T-helper 17 cell (primary cell): ENCODE measurements around the gene PEX26. TPM values are rescaled to one million over a fixed set of nuclear protein-coding genes. Genes with fewer than 3 reads are reported as not detected.
"Not testable (repeated sequence)": the region's sequence is repeated elsewhere in the genome, so short reads cannot be mapped to it uniquely, and the experiment has no call there.

ENCODE experiments used
- ATAC-seq: fragments of 150-1000 bp; cut with Tn5 transposase; 2 replicates; pipeline ENCODE4 v1.10.0; 2021; ENCODE audit warnings: mild to moderate bottlenecking, moderate library complexity
- DNase-seq, 3 donors: peaks; one replicate each; pipeline versions ENCODE4 v3.0.0 to v3.0.0-alpha.2; 2020 to 2021
- H3K9me3 ChIP-seq: one replicate; pipeline ENCODE4 v1.7.0; 2013; ENCODE audit warnings: low read length, mild to moderate bottlenecking; ENCODE audit not compliant: control insufficient read depth, poor library complexity, severe bottlenecking
- H3K27ac Mint-ChIP-seq: one replicate; pipeline ENCODE4 v1.8.0; 2022; ENCODE audit warnings: mild to moderate bottlenecking, moderate library complexity, mixed read lengths
- H3K27me3 Mint-ChIP-seq: one replicate; pipeline ENCODE4 v1.8.0; 2022; ENCODE audit warnings: mixed read lengths
- H3K36me3 Mint-ChIP-seq: one replicate; pipeline ENCODE4 v1.8.0; 2022; ENCODE audit warnings: low read depth, mixed read lengths
- H3K4me1 Mint-ChIP-seq: one replicate; pipeline ENCODE4 v1.8.0; 2022; ENCODE audit warnings: mild to moderate bottlenecking, mixed read lengths
- H3K4me3 Mint-ChIP-seq: one replicate; pipeline ENCODE4 v1.8.0; 2022; ENCODE audit warnings: mild to moderate bottlenecking, moderate library complexity, mixed read lengths
- total RNA-seq, 4 donors: library from RNA in 2 of 4; stranded (reverse) in 2 of 4; gene quantifications; one replicate each; pipeline ENCODE4 v1.2.3 and lab custom pipeline; 2022 to 2026

The PEX26 gene
- total RNA-seq, 2 donors from 2014 or later, result 28.4 to 37.3 TPM

DNA sequence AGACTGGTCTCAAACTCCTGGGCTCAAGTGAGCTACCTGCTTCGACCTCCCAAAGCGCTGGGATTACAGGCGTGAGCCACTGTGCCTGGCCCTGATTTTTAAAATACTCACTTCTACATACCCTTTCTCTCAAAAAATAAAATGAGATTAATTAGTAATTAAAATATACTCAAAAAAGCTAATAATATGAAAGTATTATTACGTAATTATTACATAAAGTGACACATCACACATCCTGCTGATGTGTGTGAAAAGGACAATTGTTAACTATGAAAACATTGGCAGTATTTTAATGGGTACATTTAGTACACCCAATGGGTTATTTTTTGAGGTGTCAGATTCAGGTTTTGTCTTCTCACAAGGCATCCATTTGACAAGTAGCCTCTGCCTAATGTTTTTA, 32.0 kb upstream of the PEX26 start:
- no peak for ATAC-seq
- H3K4me3 Mint-ChIP-seq, result no peak overlapping the region
- H3K27ac Mint-ChIP-seq, result no peak overlapping the region
- no peak for DNase-seq
- H3K27me3 Mint-ChIP-seq, result peaks cover 5% of the 10 kb centered on the region
- H3K4me1 Mint-ChIP-seq, result no peaks in the 10 kb centered on the region
- no peaks in the 10 kb centered on the region for H3K36me3 Mint-ChIP-seq
- no peaks in the 10 kb centered on the region for H3K9me3 ChIP-seq

DNA sequence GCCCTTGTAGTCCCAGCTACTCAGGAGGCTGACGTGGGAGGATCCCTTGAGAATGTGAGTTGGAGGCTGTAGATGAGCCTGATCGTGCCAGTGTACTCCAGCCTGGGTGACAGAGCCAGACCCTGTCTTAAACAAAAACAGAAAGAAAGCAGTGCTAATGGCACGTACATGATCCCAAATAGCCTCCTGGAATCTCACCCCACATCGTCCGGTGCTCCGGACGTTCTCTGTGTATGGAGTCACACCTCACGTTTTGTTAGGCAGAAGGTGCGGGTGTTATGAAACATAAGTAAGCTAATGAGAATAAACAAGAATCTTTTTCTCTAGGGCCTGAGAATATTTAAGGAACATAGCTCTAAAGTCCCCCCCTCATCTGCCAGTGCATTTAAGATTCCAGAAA, 29.7 kb upstream of the PEX26 start:
- H3K4me1 Mint-ChIP-seq, result no peaks in the 10 kb centered on the region
- H3K9me3 ChIP-seq, result no peaks in the 10 kb centered on the region
- no peak for DNase-seq
- no peaks in the 10 kb centered on the region for H3K36me3 Mint-ChIP-seq
- no peak overlapping the region for H3K4me3 Mint-ChIP-seq
- no peak for ATAC-seq
- H3K27me3 Mint-ChIP-seq, result peaks cover 5% of the 10 kb centered on the region
- no peak overlapping the region for H3K27ac Mint-ChIP-seq

DNA sequence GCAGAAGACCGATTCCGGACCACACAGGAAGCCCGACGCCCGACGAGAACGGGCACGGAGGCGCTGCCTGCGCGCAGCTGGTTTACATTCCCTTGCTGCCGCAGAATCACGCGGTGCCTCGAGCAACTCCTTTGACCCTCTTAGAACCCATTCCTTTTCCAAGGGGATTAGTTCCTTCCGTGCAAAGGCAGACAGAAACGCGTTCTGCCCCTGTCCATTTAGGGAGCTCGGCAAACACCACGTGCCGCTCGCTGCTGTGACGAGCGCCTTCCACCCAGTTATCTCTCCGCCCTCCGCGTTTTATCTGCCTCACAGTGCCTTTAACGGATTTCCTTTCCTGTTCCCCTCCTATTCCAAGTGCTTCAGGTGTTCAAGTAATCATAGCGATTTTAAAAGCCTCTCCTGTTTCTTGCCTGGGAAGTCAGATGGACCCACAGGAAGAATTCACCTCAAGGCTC, 29.3 kb upstream of the PEX26 start:
- H3K27ac Mint-ChIP-seq, result no peak overlapping the region
- ATAC-seq (no peak), DNase-seq (no peak)
- no peaks in the 10 kb centered on the region for H3K9me3 ChIP-seq
- H3K27me3 Mint-ChIP-seq, result peaks cover 5% of the 10 kb centered on the region
- peak overlapping the region; percentile 31 for H3K4me3 Mint-ChIP-seq
- no peaks in the 10 kb centered on the region for H3K36me3 Mint-ChIP-seq
- H3K4me1 Mint-ChIP-seq, result no peaks in the 10 kb centered on the region

- Mint-ChIP-seq H3K36me3 (no peaks in the 10 kb centered on the region), H3K4me3 (no peak overlapping the region)
- no peak for ATAC-seq
Measured at GRCh38 chr22:18050065-18050464, 27.7 kb upstream of the PEX26 start.

DNA sequence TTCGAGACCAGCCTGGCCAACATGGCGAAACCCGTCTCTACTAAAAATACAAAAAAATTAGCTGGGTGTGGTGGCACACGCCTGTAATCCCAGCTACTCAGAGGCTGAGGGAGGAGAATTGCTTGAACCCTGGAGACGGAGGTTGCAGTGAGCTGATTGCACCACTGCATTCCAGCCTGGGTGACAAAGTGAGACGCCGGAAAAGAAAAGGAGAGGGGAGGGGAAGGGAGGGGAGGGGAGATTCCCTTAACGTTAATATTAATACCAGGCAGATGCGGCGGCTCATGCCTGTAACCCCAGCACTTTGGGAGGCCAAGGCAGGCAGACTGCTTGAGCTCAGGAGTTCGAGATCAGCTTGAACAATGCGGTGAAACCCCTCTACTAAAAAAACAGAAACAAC, 26.7 kb upstream of the PEX26 start:
- not testable (repeated sequence) for H3K27me3 Mint-ChIP-seq, H3K4me1 Mint-ChIP-seq, ATAC-seq, H3K9me3 ChIP-seq, H3K27ac Mint-ChIP-seq, DNase-seq, H3K4me3 Mint-ChIP-seq, H3K36me3 Mint-ChIP-seq

More at GRCh38 chr22:18050065-18050464, 27.7 kb upstream of the PEX26 start:
- H3K27ac Mint-ChIP-seq, result no peak overlapping the region
- H3K27me3 Mint-ChIP-seq, result no peaks in the 10 kb centered on the region
- H3K4me1 Mint-ChIP-seq, result no peaks in the 10 kb centered on the region
- no peak for DNase-seq
- no peaks in the 10 kb centered on the region for H3K9me3 ChIP-seq

GRCh38 chr22:18053216-18053946, 24.4 kb upstream of the PEX26 start:
- H3K27ac Mint-ChIP-seq, H3K4me3 Mint-ChIP-seq, H3K36me3 Mint-ChIP-seq, DNase-seq, ATAC-seq, H3K4me1 Mint-ChIP-seq, H3K27me3 Mint-ChIP-seq, H3K9me3 ChIP-seq: not testable (repeated sequence)

DNA sequence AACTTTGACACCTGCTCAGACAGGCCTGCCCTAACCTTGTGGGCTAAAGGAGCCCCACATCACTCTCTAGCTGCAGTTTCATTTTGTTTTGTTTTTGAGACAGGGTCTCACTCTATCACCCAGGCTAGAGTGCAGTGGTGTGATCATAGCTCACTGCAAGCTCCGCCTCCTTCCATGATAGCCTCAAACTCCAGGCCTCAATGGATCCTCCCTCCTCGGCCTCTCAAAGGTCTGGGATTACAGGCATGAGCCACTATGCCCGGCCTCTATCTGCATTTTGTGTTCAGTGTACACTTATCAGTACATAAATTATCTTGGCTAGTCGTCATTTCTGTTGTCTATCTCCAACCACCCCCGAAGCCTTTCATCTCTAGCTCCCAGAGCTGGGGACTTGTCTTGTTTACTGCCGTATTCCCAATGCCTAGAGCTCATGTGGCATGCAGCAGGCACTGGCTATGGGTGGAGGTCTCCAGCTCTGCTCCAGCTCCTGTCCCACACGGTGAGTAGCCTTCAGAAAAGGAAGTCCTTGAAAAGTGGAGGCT, 22.1 kb upstream of the PEX26 start:
- H3K36me3 Mint-ChIP-seq, result peaks cover 2% of the 10 kb centered on the region
- no peaks in the 10 kb centered on the region for H3K9me3 ChIP-seq
- H3K4me3 Mint-ChIP-seq, result no peak overlapping the region

DNA sequence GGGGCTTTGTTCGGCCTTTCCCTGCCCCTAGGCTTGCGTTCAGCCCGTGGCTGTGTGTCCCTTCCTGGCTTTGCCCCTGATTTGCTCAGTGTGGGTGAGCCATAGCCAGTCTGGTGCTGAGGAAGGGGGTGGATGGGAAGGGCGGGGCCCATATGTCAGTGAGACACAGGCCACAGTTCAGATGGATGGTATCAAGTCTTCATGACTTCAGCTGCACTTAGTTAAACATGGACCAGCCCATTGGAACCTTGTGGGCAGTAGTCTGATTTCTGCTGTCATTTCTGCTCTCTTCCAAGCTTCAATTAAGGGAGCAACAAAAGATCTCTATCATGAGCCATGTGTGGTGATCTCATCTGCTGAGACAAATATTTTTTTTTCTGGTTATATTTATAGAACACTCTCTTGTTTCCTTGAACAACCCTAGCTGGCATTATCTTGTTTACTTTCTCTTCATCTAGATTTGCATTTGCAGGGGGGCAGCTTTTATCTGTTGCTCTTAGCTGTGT, 21.6 kb upstream of the PEX26 start:
- Mint-ChIP-seq H3K27ac (peak overlapping the region; percentile 54), H3K4me3 (no peak overlapping the region), H3K36me3 (peaks cover 2% of the 10 kb centered on the region), H3K27me3 (peaks cover 28% of the 10 kb centered on the region), H3K4me1 (peaks cover 6% of the 10 kb centered on the region)
- H3K9me3 ChIP-seq, result no peaks in the 10 kb centered on the region
- DNase-seq (no peak), ATAC-seq (no peak)

More for the DNA sequence above, 22.1 kb upstream of the PEX26 start:
- ATAC-seq (no peak), DNase-seq (no peak)
- Mint-ChIP-seq H3K27ac (peak overlapping the region; percentile 54), H3K4me1 (peaks cover 6% of the 10 kb centered on the region), H3K27me3 (peaks cover 28% of the 10 kb centered on the region)

- no peaks in the 10 kb centered on the region for H3K9me3 ChIP-seq
- peak; percentile 66 for ATAC-seq
- Mint-ChIP-seq H3K27ac (peak overlapping the region; percentile 54), H3K4me1 (peaks cover 6% of the 10 kb centered on the region), H3K27me3 (peaks cover 28% of the 10 kb centered on the region), H3K4me3 (no peak overlapping the region), H3K36me3 (peaks cover 2% of the 10 kb centered on the region)
- no peak for DNase-seq
Measured at GRCh38 chr22:18056807-18057474, 20.8 kb upstream of the PEX26 start.

GRCh38 chr22:18057568-18058209, 20.1 kb upstream of the PEX26 start:
- DNase-seq, result no peak
- peak; percentile 76 for ATAC-seq

DNA sequence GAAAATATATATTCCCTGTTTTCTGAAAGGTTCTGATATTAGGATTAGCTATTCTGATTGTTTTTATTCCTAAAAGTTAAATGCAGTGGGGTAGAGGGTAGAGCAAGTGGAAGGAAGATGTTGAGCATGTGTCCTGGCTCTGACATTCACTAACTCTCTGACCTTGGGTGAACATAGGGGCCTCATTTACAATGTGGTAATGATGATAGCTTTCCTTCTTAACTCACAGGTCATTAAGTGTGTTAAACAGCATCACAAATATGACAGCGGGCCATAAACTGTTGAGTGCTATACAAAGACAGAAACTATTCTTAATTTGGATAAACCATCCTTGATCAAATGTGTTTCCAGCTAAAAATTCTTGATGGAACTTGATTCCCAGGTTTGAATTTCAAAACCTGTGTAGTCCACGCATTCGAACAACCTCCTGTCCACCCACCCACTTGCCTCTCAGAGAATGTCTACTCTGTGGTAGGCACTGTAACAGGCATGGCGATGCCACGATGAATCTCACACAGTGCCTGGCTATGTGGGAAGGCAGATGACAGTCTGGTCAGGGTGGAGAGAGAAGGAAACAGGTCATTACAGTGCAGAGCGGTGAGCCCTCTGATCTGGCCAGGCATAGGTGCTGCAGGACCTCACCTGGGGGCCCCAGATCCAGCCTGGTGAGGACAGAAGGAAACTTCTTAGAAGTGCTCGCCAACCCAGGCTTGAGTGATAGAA, 19.3 kb upstream of the PEX26 start:
- Mint-ChIP-seq H3K36me3 (peaks cover 2% of the 10 kb centered on the region), H3K4me1 (peaks cover 6% of the 10 kb centered on the region), H3K27me3 (peaks cover 29% of the 10 kb centered on the region), H3K4me3 (no peak overlapping the region), H3K27ac (no peak overlapping the region)
- ATAC-seq (no peak), DNase-seq (no peak)
- H3K9me3 ChIP-seq, result no peaks in the 10 kb centered on the region

More at GRCh38 chr22:18057568-18058209, 20.1 kb upstream of the PEX26 start:
- no peaks in the 10 kb centered on the region for H3K9me3 ChIP-seq
- Mint-ChIP-seq H3K27me3 (peaks cover 28% of the 10 kb centered on the region), H3K4me3 (no peak overlapping the region), H3K4me1 (peaks cover 6% of the 10 kb centered on the region), H3K27ac (peak overlapping the region; percentile 54), H3K36me3 (peaks cover 2% of the 10 kb centered on the region)

DNA sequence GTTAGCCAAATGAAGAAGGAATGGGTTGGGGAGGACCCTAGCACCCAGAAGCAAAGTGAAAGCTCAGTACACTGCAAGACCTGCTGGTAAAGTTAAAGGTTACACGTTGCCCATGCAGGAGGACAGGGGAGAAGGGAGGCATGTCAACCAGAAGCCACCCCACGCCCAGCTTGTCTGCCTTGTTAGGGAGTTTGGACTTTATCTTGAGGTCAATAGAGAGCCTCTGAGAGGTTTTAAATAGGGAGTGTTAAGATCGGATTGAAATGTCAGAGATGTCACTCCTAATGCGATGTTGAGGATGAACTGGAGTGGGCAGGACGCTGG, 18.7 kb upstream of the PEX26 start:
- H3K27ac Mint-ChIP-seq, result no peak overlapping the region
- peaks cover 6% of the 10 kb centered on the region for H3K4me1 Mint-ChIP-seq
- DNase-seq (no peak), ATAC-seq (no peak)
- peaks cover 2% of the 10 kb centered on the region for H3K36me3 Mint-ChIP-seq
- no peak overlapping the region for H3K4me3 Mint-ChIP-seq
- peaks cover 32% of the 10 kb centered on the region for H3K27me3 Mint-ChIP-seq
- no peaks in the 10 kb centered on the region for H3K9me3 ChIP-seq

- no peak for ATAC-seq
- no peak for DNase-seq
- Mint-ChIP-seq H3K4me3 (no peak overlapping the region), H3K4me1 (peaks cover 6% of the 10 kb centered on the region), H3K27ac (no peak overlapping the region), H3K36me3 (peaks cover 2% of the 10 kb centered on the region), H3K27me3 (peaks cover 32% of the 10 kb centered on the region)
- H3K9me3 ChIP-seq, result no peaks in the 10 kb centered on the region
Measured at GRCh38 chr22:18059473-18059872, 18.3 kb upstream of the PEX26 start.
